Choroid plexus epithelial cell (primary cell): ENCODE data around the gene ARAP1.
"Not testable (repeated sequence)": the region's sequence is repeated elsewhere in the genome, so short reads cannot be mapped to it uniquely, and the experiment has no call there.

Experiments used
- DNase-seq: peaks from one replicate; pipeline ENCODE4 v3.0.0-alpha.2; 2010; ENCODE audit warnings: low read depth
- H3K4me3 ChIP-seq: 2 replicates; pipeline ENCODE4 v1.5.1; 2011; ENCODE audit warnings: low read depth, mild to moderate bottlenecking, control low read depth, low read length, moderate library complexity
- TF ChIP-seq, protein P1 (sequence below): conservative IDR thresholded peaks from 2 replicates; pipeline ENCODE4 v1.5.1; 2011; ENCODE audit warnings: low read depth, mild to moderate bottlenecking, control low read depth, inconsistent platforms, low read length, moderate library complexity

The ARAP1 gene

DNA sequence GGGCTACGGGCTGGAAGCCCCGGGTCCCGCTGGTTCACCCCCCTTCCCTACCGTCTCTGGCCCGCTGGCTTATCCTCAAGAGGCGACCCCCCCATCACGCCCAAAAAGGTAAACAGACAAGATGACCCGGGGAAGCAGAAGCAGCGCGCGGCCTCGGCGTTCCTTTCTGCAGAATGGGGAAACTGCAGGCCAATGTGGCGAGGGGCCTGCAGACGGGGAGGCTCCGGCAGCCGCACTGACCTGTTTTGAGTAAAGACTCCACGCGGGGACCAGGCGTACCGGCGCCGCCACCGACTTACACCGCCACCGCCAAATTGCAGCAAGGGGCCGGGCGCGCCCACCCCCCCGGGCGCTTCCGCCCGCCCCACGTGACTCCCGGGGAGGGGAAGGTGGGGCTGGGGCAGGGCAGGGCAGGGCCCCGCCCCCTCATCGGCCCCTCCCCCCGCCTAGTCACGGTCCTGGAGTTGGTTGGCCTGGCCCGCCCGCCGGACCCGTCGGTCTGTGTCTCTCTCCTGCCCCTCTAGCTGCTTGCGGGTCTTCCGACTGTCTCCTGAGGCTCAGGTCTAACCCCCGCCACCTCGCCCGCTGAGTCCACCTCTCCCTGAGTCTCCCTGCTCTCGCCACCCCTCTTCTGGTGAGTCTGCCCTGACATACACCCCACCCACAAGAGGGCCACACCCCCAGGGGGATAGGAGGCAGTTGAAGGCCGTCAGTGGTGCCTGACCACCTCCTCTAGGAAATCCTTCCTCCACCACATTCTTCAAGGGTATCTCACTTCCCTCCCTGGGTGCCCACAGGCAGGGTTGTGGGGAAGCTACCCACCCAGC is at the start of gene ARAP1:
Gene ARAP1, minus strand, starts transcription at position 321 of the 827 bp plus-strand sequence. CDS start 25,280 bp downstream, outside the sequence.
- TF ChIP-seq, protein P1, sequence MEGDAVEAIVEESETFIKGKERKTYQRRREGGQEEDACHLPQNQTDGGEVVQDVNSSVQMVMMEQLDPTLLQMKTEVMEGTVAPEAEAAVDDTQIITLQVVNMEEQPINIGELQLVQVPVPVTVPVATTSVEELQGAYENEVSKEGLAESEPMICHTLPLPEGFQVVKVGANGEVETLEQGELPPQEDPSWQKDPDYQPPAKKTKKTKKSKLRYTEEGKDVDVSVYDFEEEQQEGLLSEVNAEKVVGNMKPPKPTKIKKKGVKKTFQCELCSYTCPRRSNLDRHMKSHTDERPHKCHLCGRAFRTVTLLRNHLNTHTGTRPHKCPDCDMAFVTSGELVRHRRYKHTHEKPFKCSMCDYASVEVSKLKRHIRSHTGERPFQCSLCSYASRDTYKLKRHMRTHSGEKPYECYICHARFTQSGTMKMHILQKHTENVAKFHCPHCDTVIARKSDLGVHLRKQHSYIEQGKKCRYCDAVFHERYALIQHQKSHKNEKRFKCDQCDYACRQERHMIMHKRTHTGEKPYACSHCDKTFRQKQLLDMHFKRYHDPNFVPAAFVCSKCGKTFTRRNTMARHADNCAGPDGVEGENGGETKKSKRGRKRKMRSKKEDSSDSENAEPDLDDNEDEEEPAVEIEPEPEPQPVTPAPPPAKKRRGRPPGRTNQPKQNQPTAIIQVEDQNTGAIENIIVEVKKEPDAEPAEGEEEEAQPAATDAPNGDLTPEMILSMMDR, result peak; percentile 25
- peak within 1 kb of the TSS; percentile 79 for H3K4me3 ChIP-seq
- DNase-seq, result peak; percentile 70

DNA sequence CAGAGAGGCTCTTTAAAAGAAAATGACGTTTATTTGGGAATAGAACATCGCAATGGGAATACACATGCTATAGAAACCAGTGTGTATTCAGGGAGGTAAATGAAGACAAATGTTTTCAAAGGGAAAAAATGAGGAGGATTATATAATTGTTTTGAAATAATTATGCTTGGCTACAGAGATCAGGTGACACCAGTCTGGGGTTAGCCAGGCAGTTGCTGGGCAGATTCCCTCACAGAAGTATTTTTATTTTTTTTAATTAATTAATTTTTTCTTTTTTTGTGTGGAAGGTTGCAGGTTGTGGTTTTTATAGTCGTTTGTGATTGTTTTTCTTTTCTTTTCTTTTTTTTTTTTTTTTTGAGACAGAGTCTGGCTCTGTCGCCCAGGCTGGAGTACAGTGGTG is 47.2 kb upstream of the ARAP1 start:
- no peak overlapping the region for H3K4me3 ChIP-seq
- peak; percentile 47 for DNase-seq
- TF ChIP-seq, protein P1, result no peak

DNA sequence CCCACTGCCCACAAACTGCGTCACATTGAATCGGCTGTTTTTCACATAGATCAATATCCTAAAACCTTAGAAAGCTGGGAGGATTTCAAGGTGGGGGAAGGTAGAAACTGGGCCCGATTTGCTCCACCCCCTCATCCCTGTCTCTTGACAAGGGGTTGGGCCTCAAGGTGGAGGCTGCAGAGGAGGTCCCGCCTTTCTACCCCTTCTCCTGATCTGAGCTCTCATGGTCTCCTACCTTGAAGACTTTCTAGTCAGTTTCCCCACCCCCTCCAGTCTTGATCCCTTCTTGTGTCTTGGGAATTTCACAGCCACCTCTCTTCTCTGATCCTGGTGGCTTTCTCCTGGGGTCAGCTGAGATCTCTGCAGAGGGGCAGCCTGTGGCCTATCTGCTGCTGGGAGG is 46.2 kb upstream of the ARAP1 start:
- DNase-seq, result no peak
- no peak overlapping the region for H3K4me3 ChIP-seq
- TF ChIP-seq, protein P1, result no peak

DNA sequence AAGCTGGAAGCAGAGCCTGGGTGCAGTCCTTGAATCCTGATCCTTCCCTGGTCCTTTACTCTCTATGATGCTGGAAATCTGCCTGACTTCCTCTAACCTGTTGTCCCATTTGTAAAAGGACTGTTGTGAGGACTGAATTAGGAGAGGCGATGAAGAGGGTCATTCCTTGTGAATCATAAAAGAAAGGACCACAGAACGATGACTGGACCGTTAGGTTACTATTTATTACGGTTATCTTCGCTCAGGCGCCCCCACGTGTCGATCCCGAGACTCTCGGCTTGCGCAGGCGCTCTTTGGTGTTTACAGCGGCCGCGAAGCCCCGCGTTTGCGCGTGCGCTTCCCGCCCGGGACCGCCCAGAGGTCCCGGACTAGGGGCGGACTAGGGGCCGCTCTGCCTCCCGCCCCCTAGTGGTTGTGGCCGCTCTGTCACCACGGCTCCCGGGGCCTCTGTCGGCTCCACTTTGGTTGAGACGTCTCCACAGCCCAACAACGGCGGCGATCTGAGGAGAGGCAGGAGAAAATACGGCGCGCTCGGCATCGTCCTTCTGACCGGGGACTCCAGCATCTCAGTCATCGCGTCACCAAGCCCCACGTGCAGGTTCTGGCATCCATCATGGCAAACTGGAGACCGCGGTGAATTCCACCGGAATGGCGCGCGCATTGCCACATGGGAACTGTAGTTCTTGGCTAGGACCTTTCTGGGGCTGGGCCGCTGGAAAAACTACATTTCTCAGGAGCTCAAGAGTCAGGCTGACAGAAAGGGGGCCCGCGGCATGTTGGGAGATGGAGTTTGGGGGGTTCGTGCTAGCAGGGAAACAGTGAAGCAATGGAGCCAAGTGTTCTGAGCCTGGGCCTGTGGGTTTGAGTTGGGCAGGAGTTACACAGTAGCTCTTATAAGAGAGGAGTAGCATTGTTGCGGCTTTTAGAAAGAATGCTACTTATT is 41.5 kb upstream of the ARAP1 start, which contains the start of gene STARD10:
Gene STARD10, minus strand, starts transcription at position 623 of the 943 bp plus-strand sequence. CDS start 12,866 bp downstream, outside the sequence.
- H3K4me3 ChIP-seq, result peak within 1 kb of the TSS; percentile 80
- TF ChIP-seq, protein P1, result peak; percentile 89
- peak; percentile 97 for DNase-seq

DNA sequence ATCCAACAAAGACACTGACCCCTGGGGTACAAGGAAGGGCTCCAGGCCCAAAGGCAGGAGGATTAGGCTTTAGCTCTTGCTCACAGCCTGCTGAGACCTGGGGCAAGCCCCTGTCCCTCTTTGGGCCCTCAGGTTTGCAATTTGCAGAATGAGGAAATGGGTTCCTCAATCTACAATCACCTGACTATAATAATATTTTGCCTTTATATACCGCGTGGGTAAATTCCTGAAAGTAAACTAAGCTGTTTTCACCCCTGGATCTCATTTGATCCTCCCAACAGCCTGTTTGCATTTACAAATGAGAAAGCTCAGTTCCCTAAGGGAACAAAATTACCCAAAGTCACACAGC is 40.8 kb upstream of the ARAP1 start:
- no peak overlapping the region for H3K4me3 ChIP-seq
- no peak for DNase-seq
- TF ChIP-seq, protein P1, result no peak

DNA sequence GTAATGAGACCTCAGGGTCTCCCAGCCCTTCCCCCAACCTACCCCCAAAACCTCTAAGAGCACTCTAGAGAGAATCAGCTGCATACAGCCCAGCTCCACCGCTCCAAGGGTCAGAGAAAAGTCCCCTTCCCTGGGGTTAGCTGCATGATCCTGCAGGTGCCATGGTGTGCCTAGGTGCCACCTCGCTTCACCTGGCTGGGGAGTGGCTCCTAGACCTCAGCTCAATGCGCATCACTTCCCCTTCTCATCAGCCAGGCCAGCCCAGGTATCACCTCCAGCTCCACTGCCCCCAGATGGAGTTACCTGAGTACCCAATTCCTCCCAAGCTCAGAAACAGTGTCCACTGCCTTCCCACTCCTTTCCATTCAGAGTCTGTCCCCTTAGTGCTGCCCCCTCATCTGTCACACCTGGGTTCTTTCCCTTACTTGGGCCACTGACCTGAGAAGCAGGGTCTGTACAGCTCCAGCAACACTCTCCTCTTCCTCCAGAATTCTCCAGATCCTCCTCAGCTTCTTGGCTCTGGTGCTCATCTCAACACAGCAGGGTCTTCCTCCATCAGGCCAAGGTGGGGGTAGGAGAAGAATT is 40.3 kb upstream of the ARAP1 start:
- H3K4me3 ChIP-seq, result no peak overlapping the region
- TF ChIP-seq, protein P1, result no peak

DNA sequence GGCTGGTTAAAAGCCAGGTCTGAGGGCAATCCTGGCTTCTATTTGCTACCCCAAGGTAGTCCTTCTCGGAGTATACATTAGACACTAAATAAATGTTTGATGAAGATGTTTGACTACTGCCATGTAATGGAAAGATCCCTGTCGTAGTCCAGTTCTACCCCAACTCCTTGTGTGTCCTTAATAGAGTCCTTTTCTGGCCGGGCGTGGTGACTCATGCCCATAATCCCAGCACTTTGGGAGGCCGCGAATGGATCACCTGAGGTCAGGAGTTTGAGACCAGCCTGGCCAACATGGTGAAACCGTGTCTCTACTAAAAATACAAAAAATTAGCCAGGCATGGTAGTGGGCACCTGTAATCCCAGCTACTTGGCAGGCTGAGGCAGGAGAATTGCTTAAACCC is 39.0 kb upstream of the ARAP1 start:
- not testable (repeated sequence) for H3K4me3 ChIP-seq, DNase-seq

More for the DNA sequence above, 40.3 kb upstream of the ARAP1 start:
- no peak for DNase-seq
